ENCODE results near the gene TRO.

The TRO gene, protein sequence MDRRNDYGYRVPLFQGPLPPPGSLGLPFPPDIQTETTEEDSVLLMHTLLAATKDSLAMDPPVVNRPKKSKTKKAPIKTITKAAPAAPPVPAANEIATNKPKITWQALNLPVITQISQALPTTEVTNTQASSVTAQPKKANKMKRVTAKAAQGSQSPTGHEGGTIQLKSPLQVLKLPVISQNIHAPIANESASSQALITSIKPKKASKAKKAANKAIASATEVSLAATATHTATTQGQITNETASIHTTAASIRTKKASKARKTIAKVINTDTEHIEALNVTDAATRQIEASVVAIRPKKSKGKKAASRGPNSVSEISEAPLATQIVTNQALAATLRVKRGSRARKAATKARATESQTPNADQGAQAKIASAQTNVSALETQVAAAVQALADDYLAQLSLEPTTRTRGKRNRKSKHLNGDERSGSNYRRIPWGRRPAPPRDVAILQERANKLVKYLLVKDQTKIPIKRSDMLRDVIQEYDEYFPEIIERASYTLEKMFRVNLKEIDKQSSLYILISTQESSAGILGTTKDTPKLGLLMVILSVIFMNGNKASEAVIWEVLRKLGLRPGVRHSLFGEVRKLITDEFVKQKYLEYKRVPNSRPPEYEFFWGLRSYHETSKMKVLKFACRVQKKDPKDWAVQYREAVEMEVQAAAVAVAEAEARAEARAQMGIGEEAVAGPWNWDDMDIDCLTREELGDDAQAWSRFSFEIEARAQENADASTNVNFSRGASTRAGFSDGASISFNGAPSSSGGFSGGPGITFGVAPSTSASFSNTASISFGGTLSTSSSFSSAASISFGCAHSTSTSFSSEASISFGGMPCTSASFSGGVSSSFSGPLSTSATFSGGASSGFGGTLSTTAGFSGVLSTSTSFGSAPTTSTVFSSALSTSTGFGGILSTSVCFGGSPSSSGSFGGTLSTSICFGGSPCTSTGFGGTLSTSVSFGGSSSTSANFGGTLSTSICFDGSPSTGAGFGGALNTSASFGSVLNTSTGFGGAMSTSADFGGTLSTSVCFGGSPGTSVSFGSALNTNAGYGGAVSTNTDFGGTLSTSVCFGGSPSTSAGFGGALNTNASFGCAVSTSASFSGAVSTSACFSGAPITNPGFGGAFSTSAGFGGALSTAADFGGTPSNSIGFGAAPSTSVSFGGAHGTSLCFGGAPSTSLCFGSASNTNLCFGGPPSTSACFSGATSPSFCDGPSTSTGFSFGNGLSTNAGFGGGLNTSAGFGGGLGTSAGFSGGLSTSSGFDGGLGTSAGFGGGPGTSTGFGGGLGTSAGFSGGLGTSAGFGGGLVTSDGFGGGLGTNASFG (N-terminal part only)

GRCh38 chrX:54920610-54921426 lies at the start of gene TRO:
Gene TRO (plus strand): TSS chrX:54920824. CDS start chrX:54922247, 1,423 bp downstream.
- no peak for DNase-seq

DNA sequence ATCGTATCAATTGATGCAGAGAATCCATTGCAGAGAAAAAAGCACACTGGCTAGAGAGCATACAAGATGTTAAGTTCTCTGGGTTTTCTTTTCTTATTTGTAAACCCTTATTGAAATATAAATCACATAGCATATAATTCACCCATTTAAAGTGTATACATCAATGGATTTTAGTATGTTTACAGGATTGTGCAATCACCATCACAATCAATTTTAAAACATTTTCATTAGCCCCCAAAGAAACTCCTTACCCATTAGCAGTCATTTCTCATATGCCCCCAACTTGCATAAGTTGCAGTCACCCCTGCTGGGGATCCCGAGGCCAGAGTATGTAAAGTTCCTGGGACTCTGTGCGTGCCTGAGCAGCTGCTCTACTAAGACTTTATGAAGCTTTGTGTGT lies 34.9 kb upstream of the TRO start:
- no peak for DNase-seq

- peak; percentile 21 for DNase-seq
Measured at GRCh38 chrX:54891573-54891972, 29.1 kb upstream of the TRO start.

- DNase-seq = no peak
Measured at GRCh38 chrX:54894159-54894558, 26.5 kb upstream of the TRO start.

GRCh38 chrX:54909941-54910340 lies 10.7 kb upstream of the TRO start:
- DNase-seq = no peak

DNA sequence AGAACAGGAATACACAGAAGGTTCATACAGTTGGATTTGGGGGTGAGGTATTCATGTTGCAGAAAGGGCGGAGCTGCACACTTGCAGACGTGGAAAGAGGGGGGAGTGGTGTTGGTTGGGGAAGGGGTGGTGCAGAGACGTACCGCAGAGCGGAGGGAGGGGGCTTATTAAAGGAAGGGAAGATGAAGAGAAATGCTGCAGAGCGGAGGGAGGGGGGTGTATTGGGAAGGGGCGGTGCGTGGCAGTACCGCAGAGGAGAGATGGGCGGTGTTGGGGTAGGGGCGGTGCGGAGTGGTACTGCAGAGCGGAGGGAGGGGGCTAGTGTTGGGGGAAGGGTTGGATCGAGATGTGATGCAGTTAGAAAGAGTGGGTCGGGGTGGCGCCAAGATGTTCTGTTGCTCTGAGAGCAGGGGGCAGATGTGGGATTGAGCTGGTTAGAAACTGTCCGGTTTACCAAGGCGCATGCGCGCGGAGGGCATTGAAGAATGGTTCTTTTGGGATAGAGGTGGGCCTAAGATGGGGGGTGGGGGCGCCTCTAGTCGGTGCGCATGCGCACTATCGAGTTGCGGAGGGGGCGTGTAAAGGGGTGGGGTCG lies 900 bp downstream of the TRO start:
- DNase-seq = peak; percentile 33

DNA sequence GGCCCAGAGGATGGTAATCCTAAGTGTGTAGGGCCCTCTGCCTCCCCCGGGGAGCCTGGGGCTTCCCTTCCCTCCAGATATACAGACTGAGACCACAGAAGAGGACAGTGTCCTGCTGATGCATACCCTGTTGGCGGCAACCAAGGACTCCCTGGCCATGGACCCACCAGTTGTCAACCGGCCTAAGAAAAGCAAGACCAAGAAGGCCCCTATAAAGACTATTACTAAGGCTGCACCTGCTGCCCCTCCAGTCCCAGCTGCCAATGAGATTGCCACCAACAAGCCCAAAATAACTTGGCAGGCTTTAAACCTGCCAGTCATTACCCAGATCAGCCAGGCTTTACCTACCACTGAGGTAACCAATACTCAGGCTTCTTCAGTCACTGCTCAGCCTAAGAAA lies 1.9 kb downstream of the TRO start:
- no peak for DNase-seq

- DNase-seq = no peak
Measured at GRCh38 chrX:54923376-54923775, 2.8 kb downstream of the TRO start.

GRCh38 chrX:54926978-54927377 lies 6.4 kb downstream of the TRO start:
- DNase-seq = no peak

- DNase-seq = no peak
Measured at GRCh38 chrX:54928876-54929275, 8.3 kb downstream of the TRO start.

DNA sequence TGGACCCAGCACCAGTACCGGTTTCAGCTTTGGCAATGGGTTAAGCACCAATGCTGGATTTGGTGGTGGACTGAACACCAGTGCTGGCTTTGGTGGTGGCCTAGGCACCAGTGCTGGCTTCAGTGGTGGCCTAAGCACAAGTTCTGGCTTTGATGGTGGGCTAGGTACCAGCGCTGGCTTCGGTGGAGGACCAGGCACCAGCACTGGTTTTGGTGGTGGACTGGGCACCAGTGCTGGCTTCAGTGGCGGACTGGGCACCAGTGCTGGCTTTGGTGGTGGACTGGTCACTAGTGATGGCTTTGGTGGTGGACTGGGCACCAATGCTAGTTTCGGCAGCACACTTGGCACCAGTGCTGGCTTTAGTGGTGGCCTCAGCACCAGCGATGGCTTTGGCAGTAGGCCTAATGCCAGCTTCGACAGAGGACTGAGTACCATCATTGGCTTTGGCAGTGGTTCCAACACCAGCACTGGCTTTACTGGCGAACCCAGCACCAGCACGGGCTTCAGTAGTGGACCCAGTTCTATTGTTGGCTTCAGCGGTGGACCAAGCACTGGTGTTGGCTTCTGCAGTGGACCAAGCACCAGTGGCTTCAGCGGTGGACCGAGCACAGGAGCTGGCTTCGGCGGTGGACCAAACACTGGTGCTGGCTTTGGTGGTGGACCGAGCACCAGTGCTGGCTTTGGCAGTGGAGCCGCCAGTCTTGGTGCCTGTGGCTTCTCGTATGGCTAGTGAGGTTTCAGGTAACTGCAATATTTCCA lies 9.8 kb downstream of the TRO start:
- no peak for DNase-seq

- DNase-seq = no peak
Measured at GRCh38 chrX:54931107-54931506, 10.5 kb downstream of the TRO start.

- no peak for DNase-seq
Measured at GRCh38 chrX:54933150-54933826, 12.7 kb downstream of the TRO start.

DNA sequence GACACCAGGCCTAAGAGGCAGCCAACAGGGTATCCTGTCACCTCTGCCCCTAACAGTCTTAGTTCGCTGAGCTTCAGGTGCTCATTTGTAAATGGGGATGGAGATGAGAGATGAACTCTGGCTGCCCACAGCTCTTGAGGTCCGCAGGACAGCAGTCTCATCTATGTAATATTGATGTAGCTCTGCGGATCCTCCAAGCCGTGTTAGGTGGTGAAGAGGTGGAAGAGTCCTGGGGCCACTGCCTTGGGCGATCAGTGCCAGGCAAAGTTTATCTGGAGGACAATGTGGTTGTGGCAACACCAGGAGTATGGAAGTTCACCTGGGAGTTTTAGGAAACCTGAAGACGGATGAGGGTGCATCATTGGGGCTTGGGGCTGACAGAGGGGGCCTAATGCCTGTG lies 13.4 kb downstream of the TRO start:
- DNase-seq = no peak

- DNase-seq = no peak
Measured at GRCh38 chrX:54934890-54935289, 14.3 kb downstream of the TRO start.

DNA sequence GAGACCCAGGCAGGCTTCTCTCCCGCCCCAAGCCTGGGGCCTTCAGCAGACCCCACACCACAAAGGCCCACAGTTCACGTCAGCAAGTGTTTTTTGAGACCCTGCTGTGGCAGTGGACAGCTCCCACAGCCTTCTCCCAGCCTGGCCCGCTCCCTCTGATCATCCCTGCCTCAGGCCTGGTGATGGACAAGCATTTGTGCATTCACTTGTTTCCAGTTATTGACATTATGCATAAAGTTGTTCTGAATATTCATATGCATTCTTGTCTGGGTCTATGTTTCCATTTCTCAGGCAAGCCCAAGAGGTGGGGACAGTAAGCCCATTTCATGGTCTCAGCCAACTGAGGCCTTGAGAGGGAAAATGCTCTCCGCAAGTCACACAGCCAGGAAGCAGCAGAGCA lies 14.7 kb downstream of the TRO start:
- no peak for DNase-seq

DNA sequence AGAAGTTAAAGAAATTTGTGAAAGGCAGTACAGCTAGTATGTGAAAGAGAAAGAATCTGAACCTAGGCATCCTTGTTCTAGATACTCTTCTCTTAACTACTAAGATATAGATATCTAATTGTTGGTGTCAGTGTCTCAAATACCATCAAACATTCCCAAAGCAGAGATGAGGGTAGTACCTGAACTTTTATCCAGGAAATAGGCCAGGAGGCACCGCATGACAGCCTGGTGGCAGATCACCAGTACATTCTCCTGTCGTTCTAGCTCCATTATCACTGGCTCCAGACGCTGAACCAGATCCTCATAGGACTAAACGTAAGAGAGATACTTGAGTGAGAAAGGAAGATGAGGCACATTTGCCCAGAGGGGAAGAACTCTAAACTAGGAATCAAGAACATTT lies 16.8 kb downstream of the TRO start:
- no peak for DNase-seq

GRCh38 chrX:54944816-54945215 lies 24.2 kb downstream of the TRO start:
- DNase-seq = no peak

GRCh38 chrX:54945224-54945623 lies 24.6 kb downstream of the TRO start:
- no peak for DNase-seq

DNA sequence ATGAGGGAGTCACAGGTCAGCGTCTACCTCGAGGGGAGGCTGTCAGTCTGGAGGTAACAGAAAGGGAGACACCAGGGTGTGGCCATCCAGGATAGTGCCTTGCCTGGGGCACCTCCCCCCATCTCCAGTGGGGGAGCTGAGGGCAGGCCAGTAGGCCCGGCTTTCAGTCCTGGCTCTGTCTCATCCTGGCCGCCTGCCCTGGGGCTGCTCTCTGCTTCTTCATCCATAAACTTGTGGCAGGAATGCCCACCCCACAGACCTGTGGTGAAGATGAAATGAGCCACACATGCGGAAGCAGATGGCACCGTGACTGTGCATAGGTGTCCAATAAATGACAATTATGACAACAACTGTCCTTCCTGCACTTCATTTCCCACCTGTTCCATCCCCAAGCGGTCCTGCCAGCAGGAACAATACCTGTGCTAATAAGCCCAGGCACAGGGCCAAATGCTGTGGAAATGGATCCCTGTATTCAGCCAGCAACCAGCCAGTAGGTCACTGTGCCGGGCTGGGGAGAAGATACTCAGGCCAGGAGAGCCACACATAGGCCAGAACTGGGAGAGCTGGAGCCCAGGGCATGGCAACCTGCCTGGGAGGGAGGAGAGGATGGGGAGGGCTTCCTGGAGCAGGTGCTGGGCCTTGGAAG lies 30.2 kb downstream of the TRO start:
- DNase-seq = no peak

Data from activated naive CD4-positive, alpha-beta T cell treated with Interleukin-2 at 50 U/mL for 16 hours (primary cell).